Midbrain (tissue), 1 donor: ENCODE data around the gene NMRAL1.

ENCODE experiments used
- DNase-seq: peaks from one replicate; lab custom pipeline; 2025; lab: John Stamatoyannopoulos, UW

The NMRAL1 gene

DNA sequence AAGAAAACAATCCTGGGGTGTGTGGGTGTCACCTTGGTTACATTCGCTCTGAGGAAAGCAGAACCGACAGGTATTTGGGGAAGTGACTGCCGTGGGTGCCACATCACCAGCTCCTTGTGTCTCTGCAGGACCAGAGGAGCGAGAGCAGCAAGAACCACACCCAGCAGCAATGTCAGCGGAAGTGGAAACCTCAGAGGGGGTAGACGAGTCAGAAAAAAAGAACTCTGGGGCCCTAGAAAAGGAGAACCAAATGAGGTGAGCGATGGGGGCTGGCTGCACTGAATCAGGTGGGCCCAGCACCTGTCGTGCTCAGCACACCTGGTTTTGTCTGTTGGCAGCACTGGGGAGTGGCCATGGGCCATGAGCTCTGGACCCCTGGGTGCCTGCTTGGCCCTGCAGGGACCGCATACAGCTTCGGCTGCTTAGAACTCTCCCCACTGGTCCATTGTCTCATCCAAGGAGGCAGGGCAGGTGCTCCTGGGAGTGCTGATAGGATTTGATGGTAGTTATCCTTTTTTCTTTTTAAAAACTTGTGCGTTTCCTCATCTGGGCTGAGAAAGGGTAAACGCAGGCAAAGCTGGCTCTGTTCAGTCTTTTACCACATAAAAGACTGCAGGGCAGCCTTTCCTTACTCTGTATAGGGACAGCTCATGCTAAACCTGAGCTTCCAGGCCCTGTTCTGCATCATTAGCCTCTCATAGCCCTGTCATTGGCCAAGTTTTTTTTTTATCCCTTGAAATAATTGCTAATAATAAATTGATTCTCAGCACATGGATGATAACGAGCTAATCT is 31.1 kb upstream of the NMRAL1 start:
- no peak for DNase-seq

DNA sequence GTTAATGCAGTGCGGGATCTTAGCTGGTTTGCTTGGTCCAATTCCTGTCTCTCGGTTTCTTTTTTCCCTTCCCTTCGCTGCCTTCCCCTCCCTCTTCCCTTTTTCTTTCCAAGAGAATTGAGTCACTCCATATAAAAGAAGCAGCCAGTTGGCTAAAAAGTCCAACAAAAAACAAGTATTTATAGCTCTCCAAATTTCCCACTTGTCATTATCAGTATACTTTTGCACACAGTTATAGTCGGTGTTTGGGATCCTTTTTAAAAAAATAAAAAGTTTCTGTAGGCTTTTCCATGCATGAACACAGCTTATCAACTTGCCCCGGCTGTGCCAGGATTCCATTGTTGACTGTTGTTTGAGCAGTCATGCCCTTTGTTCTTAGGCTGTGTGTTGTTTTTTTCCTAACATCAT is 26.6 kb upstream of the NMRAL1 start:
- peak; percentile 60 for DNase-seq

DNA sequence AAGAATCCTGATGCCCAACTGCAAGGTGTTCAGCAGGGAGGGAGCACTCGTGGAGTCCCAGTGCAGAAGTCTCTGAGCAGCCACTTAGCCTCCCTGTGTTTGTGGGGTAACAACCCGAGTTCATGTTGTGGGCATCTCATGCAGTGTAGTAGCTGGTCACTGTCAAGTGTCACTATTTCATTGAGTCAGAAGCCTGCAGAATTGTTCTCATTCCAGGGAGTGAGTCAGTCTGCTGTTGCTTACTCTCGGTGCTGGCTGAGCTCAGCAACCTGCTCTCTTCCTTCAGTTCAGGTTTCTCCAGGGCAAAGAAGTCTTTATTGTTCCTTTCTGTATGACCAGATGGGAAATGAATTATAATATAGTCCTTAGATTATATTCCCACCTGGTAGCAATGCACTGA is 25.8 kb upstream of the NMRAL1 start:
- peak; percentile 51 for DNase-seq

DNA sequence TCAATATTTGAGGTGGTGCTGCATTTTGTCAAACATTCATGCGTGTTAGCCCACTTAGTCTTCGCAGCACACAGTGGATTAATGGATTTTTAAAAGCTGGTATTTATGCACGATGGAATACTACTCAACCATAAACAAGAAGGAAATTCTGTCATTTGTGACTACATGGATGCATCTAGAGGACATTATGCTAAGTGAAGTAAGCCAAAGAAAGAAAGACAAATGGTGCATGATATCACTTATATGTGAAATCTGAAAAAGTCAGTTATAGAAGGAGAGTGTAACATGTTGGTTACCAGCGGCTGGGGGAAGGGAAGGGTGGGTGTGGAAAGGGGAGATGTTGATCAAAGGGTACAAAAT is 24.8 kb upstream of the NMRAL1 start:
- DNase-seq: no peak

DNA sequence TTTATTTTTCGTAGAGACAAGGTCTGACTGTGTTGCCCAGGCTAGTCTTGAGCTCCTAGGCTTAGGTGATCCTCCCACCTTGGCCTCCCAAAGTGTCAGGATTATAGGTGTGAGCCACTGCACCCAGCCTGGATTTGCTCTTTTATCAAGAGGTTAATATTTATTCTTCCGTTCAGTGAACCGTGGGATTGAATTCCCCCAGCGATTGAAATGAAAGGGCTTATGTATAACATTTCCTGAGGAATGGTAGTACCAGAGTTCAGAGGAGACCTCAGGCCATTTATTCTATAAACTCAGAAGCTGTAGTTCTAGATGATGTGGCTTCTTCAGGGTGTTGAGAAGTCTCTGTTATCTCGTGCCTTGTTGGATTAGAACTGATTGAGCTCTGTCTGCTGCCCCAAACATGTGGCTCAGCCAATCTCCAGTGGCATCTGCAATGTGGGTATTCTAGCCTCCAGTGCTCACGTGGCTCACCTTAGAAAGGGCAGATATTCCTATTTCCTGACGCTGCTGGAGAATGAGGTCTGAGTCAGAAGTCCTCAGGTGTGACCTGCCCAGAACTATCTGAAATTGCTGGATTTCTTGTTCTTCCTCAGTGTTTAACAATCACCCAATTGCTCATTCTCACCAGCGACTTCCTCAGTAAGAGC is 24.2 kb upstream of the NMRAL1 start:
- DNase-seq: no peak

DNA sequence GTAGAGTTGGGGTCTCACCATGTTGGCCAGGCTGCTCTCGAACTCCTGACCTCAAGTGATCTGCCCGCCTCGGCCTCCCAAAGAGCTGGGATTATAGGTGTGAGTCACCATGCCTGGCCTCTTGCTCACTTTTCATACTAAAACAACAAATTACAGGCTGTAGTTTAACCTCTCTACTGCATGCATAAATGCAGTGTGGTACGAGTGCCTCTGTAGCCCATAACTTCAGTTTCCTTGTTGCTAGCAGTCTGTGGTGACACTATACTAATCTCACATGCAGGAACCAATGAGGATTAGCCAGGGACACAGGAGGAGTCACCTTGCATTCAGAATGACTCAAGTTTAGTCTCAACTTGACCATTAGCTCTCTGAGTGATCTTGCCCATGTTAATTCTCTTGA is 21.9 kb upstream of the NMRAL1 start:
- DNase-seq: no peak

DNA sequence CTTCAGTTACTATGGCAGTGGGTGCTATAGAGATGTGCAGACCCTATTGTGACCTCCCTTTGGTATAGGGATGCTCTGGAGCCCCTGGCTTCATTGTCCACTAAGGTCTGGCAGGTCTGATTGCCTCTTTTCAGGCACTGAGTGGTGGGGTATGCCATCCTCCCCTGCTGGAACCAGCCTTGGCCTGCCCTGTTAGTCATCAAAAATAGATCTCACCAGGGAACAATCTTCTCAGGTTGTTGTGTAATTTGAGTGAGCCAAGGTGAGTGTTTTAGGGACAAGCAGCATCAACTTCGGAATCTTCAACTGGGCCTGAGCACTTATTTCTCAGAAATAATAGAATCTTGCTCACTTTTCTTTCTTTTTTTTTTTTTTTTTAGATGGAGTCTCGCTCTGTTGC is 21.3 kb upstream of the NMRAL1 start:
- DNase-seq: no peak

DNA sequence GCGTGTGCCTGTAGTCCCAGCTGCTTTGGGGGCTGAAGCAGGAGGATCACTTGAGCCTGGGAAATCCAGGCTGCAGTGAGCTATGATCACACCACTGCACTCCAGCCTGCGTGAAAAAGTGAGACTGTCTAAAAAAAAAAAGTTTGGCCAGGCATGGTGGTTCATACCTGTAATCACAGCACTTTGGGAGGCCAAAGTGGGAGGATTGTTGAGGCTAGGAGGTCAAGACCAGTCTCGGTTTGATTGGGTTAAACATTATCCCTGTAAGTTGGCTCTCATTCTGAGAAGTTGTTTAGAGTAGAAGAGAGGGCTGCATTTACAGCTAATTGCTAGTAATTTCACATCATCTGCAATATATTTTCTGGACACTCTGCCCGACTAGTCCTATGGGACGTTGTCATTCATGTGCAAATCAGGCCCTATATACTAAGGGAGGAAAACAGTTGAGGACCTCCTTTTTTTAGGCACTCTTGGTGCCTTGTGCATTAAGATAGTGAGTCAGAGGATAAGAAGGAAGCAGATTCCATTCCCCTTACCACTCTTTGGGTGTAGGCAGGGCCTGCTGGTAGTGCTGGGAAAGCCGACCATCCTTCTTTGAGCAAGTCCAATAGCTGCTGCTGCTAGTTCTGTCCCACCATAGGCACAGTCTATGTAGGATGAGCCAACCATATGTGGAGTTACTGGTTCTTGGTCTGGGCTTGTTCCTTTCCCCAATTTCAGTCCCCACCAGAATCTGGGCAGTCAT is 20.5 kb upstream of the NMRAL1 start:
- DNase-seq: no peak

DNA sequence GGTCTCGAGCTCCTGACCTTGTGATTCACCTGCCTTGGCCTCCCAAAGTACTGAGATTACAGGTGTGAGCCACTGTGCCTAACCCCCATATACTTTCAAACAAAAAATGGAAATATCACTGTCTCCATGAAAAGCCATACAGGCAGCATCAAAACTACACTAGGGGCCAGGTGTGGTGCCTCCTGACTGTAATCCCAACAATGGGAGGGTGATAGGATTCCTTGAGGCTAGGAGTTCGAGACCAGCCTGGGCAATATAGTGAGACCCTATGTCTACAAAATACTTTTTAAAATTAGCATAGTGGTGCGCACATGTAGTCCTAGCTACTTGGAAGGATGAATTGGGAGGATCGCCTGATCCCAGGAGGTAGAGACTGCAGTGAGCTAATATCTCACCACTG is 17.5 kb upstream of the NMRAL1 start:
- DNase-seq: no peak

DNA sequence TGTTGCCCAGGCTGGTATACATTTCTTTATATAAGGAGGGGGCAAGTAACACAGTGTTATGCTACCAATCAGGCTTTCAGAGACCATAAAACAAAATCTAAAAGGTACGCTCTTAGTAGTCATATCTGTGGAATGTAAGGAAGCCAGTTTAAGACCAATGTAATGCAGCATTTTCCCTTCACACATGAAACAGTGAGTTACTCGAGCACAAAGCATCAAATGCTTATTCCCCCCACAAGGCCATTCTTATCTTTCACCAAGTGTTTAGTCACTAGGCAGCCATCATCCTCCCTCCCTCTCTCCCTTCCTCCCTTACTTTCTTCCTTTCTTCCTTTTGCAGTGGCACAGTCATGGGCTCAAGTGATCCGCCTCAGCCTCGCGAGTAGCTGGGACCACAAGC is 14.6 kb upstream of the NMRAL1 start:
- no peak for DNase-seq

DNA sequence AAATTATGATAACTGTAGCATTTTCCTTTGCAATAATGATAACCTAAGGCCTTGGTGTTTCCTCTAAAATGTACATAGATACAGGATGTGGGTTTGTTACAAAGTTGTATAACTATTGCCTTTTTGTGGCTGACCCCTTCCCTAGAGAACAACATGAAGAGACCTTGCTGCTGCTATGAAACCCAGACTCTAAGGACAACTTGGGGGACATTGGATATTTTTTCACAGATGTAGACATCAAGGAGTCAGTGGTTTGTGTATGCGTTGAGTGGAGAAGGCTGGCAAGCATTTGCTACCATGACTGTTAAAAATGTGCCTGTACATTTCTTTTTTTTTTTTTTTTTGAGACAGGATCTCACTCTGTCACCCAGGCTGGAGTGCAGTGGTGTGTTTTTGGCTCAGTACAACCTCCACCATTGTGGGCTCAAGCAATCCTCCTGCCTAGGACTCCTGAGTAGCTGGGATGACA is 14.1 kb upstream of the NMRAL1 start:
- no peak for DNase-seq

DNA sequence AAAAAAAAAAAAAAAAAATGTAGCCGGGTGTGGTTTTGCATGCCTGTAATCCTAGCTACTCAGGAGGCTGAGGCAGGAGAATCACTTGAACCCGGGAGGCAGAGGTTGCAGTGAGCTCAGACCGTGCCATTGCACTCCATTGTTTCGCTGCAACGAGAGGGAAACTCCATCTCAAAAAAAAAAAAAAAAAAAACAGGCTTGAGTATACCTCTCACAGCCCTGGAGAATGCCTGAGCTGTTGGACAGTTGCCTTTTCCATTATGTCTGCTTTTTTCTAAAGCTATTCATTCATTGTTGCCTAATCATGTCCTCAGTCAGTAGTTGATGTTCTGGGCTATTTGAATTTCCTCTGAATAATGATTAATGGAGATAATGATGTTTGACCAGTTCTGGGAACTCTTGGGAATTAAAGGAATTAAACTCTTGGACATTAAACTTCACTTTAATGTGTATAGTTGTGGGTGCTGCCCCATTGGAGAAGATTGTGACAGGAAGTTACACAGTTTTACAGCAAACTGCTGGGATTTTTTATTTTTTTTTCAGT is 13.6 kb upstream of the NMRAL1 start:
- no peak for DNase-seq

DNA sequence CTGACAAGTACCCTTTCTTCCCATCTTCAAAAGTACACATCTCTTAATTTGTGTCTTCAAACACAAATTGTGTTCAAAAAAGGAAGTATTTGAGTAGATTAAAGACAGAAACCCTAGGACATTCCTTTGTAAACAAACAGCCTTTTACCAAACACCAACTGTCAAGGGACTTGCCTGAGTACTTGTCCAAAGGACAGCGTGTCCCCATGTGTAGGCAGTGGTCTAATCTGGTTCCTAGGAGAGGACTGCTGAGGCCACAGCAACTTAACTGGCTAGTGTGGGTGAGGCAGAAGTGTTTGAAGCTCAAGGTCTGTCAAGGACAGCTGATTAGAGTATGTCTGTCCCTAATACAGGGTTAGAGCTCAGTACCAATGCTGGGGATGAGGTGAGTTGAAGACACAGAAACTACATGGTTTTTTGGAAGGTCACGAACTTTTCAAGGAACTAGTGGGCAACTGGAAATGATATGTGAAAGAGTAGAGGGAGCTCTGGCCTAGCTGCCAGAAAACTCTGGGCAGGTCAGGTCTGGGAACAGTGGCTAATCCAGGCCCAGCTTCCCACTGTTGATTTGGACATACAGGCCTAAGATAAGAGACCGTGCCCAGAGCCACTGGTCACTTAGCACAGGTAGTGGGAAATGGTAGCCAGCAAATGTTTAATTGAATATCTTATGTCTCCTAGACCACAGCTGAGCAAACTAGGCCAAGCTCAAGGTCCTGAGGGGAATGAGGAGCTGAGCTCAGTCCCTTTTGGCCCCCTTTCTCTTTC is 11.9 kb upstream of the NMRAL1 start:
- DNase-seq: no peak

DNA sequence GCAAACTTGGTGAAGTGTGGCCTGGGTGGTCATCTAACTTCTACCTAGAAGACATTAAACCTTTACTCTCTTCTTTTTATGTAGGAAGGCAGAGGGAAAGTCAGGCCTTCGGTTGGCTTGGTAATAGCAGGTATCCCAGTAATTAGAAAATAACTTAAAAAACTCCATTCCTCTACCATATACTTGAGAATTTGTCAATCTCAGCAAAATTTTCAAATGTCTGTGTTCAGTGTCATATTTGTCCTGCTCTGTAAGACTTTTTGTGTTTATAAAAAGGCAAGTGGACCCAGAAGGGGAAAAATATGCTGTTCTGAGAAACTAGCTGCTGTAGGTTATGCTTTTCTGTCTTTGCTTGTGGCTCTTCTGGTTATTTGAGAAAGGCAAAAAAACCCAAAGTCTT is 7.5 kb upstream of the NMRAL1 start:
- no peak for DNase-seq

DNA sequence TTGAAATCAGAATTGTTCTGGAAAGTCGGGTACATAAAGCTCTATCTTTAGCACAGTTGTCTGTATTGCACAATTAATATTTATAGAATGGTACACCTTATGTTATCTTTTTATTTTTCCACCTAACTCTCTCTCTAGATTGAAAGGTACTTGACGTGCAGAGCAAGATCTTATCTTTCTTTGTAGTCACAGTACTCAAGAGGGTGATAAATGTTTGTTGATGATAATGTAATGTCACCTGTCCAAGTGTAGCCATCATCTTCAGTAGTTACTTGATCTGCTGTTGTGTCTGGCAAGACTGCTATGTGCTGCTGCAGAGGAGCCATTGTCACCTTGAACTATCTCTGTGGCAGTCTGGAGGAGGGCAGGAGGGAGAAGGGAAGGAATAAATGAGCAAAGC is 7.1 kb upstream of the NMRAL1 start:
- DNase-seq: no peak

DNA sequence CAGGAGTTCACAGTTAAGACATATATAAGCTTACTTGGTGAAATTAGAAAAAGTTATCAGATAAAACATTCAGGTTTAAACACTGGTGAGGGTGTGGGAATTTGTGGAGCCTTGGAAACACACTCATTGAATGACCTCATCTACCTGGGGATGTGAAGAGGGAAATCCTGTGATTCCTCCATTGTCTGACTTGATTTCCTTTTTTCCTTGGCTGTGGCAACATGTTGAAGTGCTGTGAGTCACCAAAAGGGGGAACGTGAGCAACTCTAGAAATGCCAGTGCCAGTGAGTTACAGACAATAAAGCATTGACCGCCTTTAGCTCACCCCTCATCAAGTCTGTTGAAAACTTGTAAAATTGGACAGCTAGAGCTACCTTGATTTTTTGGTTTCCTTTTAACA is 3.5 kb upstream of the NMRAL1 start:
- no peak for DNase-seq

DNA sequence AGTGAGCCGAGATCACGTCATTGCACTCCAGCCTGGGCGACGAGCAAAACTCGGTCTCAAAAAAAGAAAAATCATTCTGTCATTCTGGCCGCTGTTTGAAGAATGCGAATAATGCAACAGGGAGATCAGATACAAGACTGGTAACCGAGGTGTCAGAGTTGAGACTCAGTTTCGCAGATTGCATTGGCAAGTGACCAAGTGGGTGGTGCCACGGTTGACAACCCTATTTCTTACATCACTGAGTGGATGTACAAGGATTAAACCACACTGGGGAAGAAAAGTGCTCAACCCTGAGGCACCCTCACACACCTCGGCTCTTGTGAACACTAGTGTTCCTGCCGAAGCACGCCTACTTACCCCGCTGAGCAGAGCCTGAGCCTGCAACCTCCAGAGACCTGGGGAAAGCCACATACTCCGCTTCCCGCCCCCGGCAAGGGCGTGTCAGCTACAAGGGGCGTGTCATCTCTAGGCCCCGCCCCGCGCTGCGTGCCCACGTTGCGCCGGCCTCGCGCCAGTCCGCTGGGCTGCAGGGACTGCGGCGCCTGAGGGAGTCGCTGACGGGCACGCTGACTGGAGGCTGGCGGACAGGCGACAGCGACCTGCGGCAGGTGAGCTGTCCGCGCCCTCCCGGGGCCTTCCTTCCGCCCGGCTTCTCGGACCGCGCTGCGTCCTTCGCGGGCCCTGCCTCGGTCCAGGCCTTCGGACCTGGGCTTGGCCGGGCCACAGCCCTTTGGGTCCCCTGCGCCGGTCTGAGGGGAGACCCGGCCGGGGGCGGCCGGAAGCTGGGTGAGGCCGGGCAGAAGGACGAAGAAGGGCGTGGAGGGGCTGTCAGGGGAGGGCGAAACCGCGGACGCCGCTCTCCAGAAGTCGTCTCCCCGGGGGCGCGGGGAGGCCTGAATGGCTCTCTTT is 1.7 kb upstream of the NMRAL1 start, which contains the start of gene HMOX2:
Gene HMOX2, plus strand, starts transcription at position 519 of the 909 bp plus-strand sequence. CDS start 29,127 bp downstream, outside the sequence.
- peak; percentile 93 for DNase-seq

DNA sequence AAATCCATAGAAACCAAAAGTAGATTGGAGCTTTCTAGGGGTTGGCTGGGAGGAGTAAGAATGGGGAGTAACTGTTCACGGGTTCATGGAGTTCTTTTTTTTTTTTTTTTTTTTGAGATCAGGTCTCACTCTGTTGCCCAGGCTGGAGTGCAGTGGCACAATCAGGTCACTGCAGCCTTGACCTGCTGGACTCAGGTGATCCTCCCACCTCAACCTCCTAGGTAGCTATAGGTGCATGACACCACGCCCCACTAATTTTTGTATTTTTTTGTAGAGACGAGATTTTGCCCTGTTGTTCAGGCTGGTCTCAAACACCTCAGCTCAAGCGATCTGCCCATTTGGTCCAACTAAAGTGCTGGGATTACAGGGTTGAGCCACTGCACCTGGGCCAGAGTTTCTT is 1.5 kb downstream of the NMRAL1 start:
- DNase-seq: no peak

DNA sequence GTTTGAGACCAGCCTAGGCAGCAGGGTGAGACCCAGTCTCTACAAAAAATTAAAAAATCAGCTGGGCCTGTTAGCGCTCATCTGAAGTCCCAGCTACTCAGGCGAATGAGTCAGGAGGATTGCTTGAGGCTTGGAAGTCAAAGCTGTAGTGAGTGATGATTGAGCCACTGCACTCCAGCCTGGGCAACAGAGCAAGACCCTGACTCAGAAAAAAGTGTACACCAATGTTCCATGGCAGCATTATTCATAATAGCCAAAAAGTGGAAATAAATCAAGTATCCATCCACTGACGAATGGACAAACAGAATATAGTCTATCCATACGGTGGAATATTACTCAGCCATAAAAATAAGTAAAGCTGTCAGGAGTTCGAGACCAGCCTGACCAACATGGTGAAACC is 2.6 kb downstream of the NMRAL1 start:
- DNase-seq: no peak

DNA sequence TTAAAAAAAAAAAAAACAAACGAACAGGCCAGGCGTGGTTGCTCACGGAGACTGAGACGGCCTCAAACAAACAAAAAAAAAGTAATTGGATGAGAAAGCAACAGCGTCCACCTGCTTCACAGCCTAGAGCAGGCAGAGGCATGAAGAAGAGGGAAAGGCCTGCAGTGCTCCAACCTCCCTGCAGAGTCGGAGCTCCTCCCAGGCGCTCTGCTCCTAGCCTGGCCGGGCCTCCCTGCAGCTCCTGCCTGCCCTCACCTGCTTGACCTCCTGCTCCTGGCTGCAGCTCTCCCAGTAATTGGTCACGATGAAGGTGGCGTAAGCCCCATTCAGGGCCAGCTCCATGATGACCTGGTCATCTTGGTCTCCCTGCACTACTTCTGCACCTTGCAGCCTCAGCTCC is 5.5 kb downstream of the NMRAL1 start:
- no peak for DNase-seq

DNA sequence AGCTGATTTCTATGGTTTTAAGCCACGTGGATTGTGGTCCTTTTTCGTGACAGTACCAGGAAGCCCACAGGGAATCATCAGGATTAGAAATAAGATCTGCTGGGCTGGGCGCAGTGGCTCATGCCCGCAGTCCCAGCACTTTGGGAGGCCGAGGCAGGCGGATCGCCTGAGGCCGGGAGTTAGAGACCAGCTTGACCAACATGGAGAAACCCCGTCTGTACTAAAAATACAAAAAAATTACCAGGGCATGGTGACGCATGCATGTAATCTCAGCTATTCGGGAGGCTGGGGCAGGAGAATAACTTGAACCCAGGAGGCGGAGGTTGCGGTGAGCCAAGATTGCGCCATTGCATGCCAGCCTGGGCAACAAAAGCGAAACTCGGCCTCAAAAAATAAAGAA is 6.5 kb downstream of the NMRAL1 start:
- DNase-seq: no peak
